Measurements from ENCODE around the gene CPLX1.
"Not testable (repeated sequence)": the region's sequence is repeated elsewhere in the genome, so short reads cannot be mapped to it uniquely, and the experiment has no call there.

CPLX1 gene

GRCh38 chr4:793093-793861 lies 32.7 kb downstream of the CPLX1 start:
- no peak for DNase-seq (ENCODE audit: low read depth, low spot score)

- DNase-seq (ENCODE audit: low read depth, low spot score), result no peak
These were observed 33.3 kb downstream of the CPLX1 start for GRCh38 chr4:792626-793092.

- no peak for DNase-seq (ENCODE audit: low read depth, low spot score)
These were observed 33.9 kb downstream of the CPLX1 start for GRCh38 chr4:791898-792625.

GRCh38 chr4:791252-791897 lies 34.6 kb downstream of the CPLX1 start:
- no peak for DNase-seq (ENCODE audit: low read depth, low spot score)

- no peak for DNase-seq (ENCODE audit: low read depth, low spot score)
These were observed 35.5 kb downstream of the CPLX1 start for GRCh38 chr4:790466-790820.

- no peak for DNase-seq (ENCODE audit: low read depth, low spot score)
These were observed 36.1 kb downstream of the CPLX1 start for GRCh38 chr4:789571-790465.

- DNase-seq (ENCODE audit: low read depth, low spot score), result no peak
These were observed 37.2 kb downstream of the CPLX1 start for GRCh38 chr4:788636-789297.

GRCh38 chr4:788006-788635 lies 37.8 kb downstream of the CPLX1 start:
- no peak for DNase-seq (ENCODE audit: low read depth, low spot score)

GRCh38 chr4:787561-787981 lies 38.4 kb downstream of the CPLX1 start:
- DNase-seq (ENCODE audit: low read depth, low spot score), result no peak

- no peak for DNase-seq (ENCODE audit: low read depth, low spot score)
These were observed 39.0 kb downstream of the CPLX1 start for GRCh38 chr4:786861-787300.

GRCh38 chr4:786074-786741 lies 39.7 kb downstream of the CPLX1 start:
- no peak for DNase-seq (ENCODE audit: low read depth, low spot score)

GRCh38 chr4:785332-786073 lies 40.4 kb downstream of the CPLX1 start:
- DNase-seq (ENCODE audit: low read depth, low spot score), result no peak

GRCh38 chr4:784401-785331 lies 41.3 kb downstream of the CPLX1 start:
- DNase-seq (ENCODE audit: low read depth, low spot score), result no peak

GRCh38 chr4:781493-782216 lies 44.3 kb downstream of the CPLX1 start:
- DNase-seq (ENCODE audit: low read depth, low spot score), result peak; percentile 94

GRCh38 chr4:780716-781492 lies 45.0 kb downstream of the CPLX1 start:
- no peak for DNase-seq (ENCODE audit: low read depth, low spot score)

GRCh38 chr4:780255-780654 lies 45.7 kb downstream of the CPLX1 start:
- DNase-seq (ENCODE audit: low read depth, low spot score), result not testable (repeated sequence)

GRCh38 chr4:779555-779954 lies 46.4 kb downstream of the CPLX1 start:
- no peak for DNase-seq (ENCODE audit: low read depth, low spot score)

Data from activated CD4-positive, CD25-positive, alpha-beta regulatory T cell treated with anti-CD3 and anti-CD28 coated beads, Interleukin-2, amount 50 U/mL, for 16 hours (primary cell).